OCI-LY7 (cell line): ENCODE results near the gene PRCP. TPM values are rescaled to one million over a fixed set of nuclear protein-coding genes. Genes with fewer than 3 reads are reported as not detected.

Source experiments
- BruUV-seq: library from RNA; stranded (reverse); fragments of 400-500 nt; replicated peaks from 2 replicates; lab custom pipeline; 2021; lab: Mats Ljungman, UMichigan
- CTCF ChIA-PET: fragments of 300-600 bp; sonication (Branson Sonifier 250); formaldehyde crosslinking; loops from one replicate; lab custom pipeline; 2022; ENCODE audit warnings: antibody characterized with exemption; ENCODE audit not compliant: unreplicated experiment; lab: Charles Lee
- POLR2A ChIA-PET: fragments of 300-600 bp; sonication (Branson Sonifier 250); formaldehyde crosslinking; loops from one replicate; lab custom pipeline; 2022; ENCODE audit warnings: antibody characterized with exemption; lab: Charles Lee
- DNase-seq: peaks from one replicate; pipeline ENCODE4 v3.0.0-alpha.2; 2015; ENCODE audit warnings: low spot score
- H2AFZ ChIP-seq: fragments of 200-600 bp; sonication (generic), shearing (Covaris generic); 2 replicates; pipeline ENCODE4 v1.6.1; 2014; ENCODE audit warnings: mild to moderate bottlenecking, antibody characterized with exemption, low read length, moderate library complexity
- H3K27ac ChIP-seq: fragments of 200-600 bp; sonication (generic); 2 replicates; pipeline ENCODE4 v1.5.1; 2014; ENCODE audit warnings: mixed run types, low read depth, mild to moderate bottlenecking, moderate library complexity, low read length, inconsistent platforms; ENCODE audit not compliant: poor library complexity, severe bottlenecking
- H3K36me3 ChIP-seq: fragments of 200-600 bp; sonication (generic); 2 replicates; pipeline ENCODE4 v1.6.1; 2014; ENCODE audit warnings: mild to moderate bottlenecking, antibody characterized with exemption, low read length, moderate library complexity, mixed read lengths; ENCODE audit not compliant: insufficient read depth
- H3K4me1 ChIP-seq: fragments of 200-600 bp; sonication (generic); 2 replicates; pipeline ENCODE4 v1.5.1; 2014; ENCODE audit warnings: mild to moderate bottlenecking, low read length; ENCODE audit not compliant: insufficient read depth, poor library complexity, severe bottlenecking
- H3K4me2 ChIP-seq: fragments of 200-600 bp; sonication (generic); 2 replicates; pipeline ENCODE4 v1.6.1; 2014; ENCODE audit warnings: mild to moderate bottlenecking, low read length
- H3K4me3 ChIP-seq: fragments of 200-600 bp; sonication (generic); 2 replicates; pipeline ENCODE4 v1.5.1; 2014; ENCODE audit warnings: mild to moderate bottlenecking, low read depth, low read length; ENCODE audit not compliant: poor library complexity, severe bottlenecking
- H3K79me2 ChIP-seq: fragments of 200-600 bp; sonication (generic); 2 replicates; pipeline ENCODE4 v1.6.1; 2016; ENCODE audit warnings: low read depth, mild to moderate bottlenecking, low read length, moderate library complexity, mixed read lengths; ENCODE audit not compliant: insufficient read depth
- H3K9me2 ChIP-seq: fragments of 200-600 bp; sonication (generic); 2 replicates; pipeline ENCODE4 v1.6.1; 2016; ENCODE audit warnings: mild to moderate bottlenecking, low read length, mixed read lengths; ENCODE audit not compliant: insufficient read depth
- H3K9me3 ChIP-seq: fragments of 200-600 bp; sonication (generic); 2 replicates; pipeline ENCODE4 v1.6.1; 2014; ENCODE audit warnings: mild to moderate bottlenecking, mixed run types, low read length, mixed read lengths
- H4K20me1 ChIP-seq: fragments of 200-600 bp; sonication (generic); 2 replicates; pipeline ENCODE4 v1.6.1; 2014; ENCODE audit warnings: mild to moderate bottlenecking, antibody characterized with exemption, low read length, moderate library complexity, mixed read lengths; ENCODE audit not compliant: insufficient read depth
- CTCF ChIP-seq: fragments of 200-600 bp; sonication (generic); conservative IDR thresholded peaks from 2 replicates; pipeline ENCODE4 v1.5.1; 2014; ENCODE audit warnings: mild to moderate bottlenecking, antibody characterized with exemption, low read length, moderate library complexity, mixed read lengths
- EZH2phosphoT487 ChIP-seq: fragments of 200-600 bp; sonication (generic); IDR thresholded peaks from 2 replicates; pipeline ENCODE4 v1.6.1; 2018; ENCODE audit warnings: low read depth, borderline replicate concordance, mild to moderate bottlenecking, mixed run types, antibody characterized with exemption, low read length, moderate library complexity, mixed read lengths
- intact Hi-C: fragments of 100-400 bp; cut with micrococcal nuclease; formaldehyde crosslinking; loops from one replicate; pipeline ENCODE4 v1.10.0; 2022; ENCODE audit not compliant: unreplicated experiment
- total RNA-seq, 2 experiments: library from RNA; depleted of rRNA in 1 of 2; stranded (reverse); fragments of >200 nt in 1 of 2; shearing (Covaris generic) in 1 of 2; gene quantifications; 2 replicates each; pipeline ENCODE4 v1.2.3, GENCODE V29; 2014 to 2022

PRCP gene
- total RNA-seq, 2 experiments from 2014 or later, result 6.5 to 18.3 TPM

- H2AFZ ChIP-seq, result no peak overlapping the region
- no peak overlapping the region for H3K4me3 ChIP-seq
- no peak overlapping the region for H3K4me2 ChIP-seq
- no peak for DNase-seq
- intact Hi-C loops, result no loop called here
- H4K20me1 ChIP-seq, result no peaks in the 10 kb centered on the region
- TF ChIP-seq EZH2phosphoT487, result no peak
- TF ChIP-seq CTCF, result no peak
- no peak overlapping the region for H3K27ac ChIP-seq
- ChIA-PET POLR2A (no interaction called here), CTCF (no interaction called here)
- H3K9me2 ChIP-seq, result no peaks in the 10 kb centered on the region
- H3K9me3 ChIP-seq, result no peaks in the 10 kb centered on the region
- no peaks in the 10 kb centered on the region for H3K79me2 ChIP-seq
- H3K4me1 ChIP-seq, result peaks cover 4% of the 10 kb centered on the region
- H3K36me3 ChIP-seq, result no peaks in the 10 kb centered on the region
- BruUV-seq, result no TSS peak
Measured at GRCh38 chr11:82872377-82873150, 27.7 kb downstream of the PRCP start.

GRCh38 chr11:82871646-82872045 lies 28.6 kb downstream of the PRCP start:
- no peak for TF ChIP-seq EZH2phosphoT487
- no peak for TF ChIP-seq CTCF
- no peak overlapping the region for H2AFZ ChIP-seq
- POLR2A ChIA-PET, result no interaction called here
- H3K4me2 ChIP-seq, result no peak overlapping the region
- no peaks in the 10 kb centered on the region for H3K9me3 ChIP-seq
- no peaks in the 10 kb centered on the region for H3K9me2 ChIP-seq
- CTCF ChIA-PET, result no interaction called here
- H3K27ac ChIP-seq, result no peak overlapping the region
- H3K36me3 ChIP-seq, result no peaks in the 10 kb centered on the region
- peaks cover 9% of the 10 kb centered on the region for H3K4me1 ChIP-seq
- no peak overlapping the region for H3K4me3 ChIP-seq
- no peaks in the 10 kb centered on the region for H4K20me1 ChIP-seq
- no peak for DNase-seq
- BruUV-seq, result no TSS peak
- no peaks in the 10 kb centered on the region for H3K79me2 ChIP-seq
- intact Hi-C loops, result no loop called here

- ChIA-PET CTCF (no interaction called here), POLR2A (interaction anchor here (0.7 kb wide), 2 partner anchors 33 to 51 kb away, joined by 3 to 4 read pairs; no protein-coding TSS in a partner anchor)
- H3K9me2 ChIP-seq, result no peaks in the 10 kb centered on the region
- H3K4me3 ChIP-seq, result no peak overlapping the region
- H3K27ac ChIP-seq, result no peak overlapping the region
- no peak for DNase-seq
- peaks cover 9% of the 10 kb centered on the region for H3K4me1 ChIP-seq
- H4K20me1 ChIP-seq, result no peaks in the 10 kb centered on the region
- no TSS peak for BruUV-seq
- H3K9me3 ChIP-seq, result no peaks in the 10 kb centered on the region
- no peak overlapping the region for H3K4me2 ChIP-seq
- H2AFZ ChIP-seq, result no peak overlapping the region
- H3K79me2 ChIP-seq, result no peaks in the 10 kb centered on the region
- TF ChIP-seq CTCF (no peak), EZH2phosphoT487 (no peak)
- H3K36me3 ChIP-seq, result no peaks in the 10 kb centered on the region
- intact Hi-C loops, result loop anchor here (5.0 to 10.0 kb wide), 2 partner anchors 855 to 953 kb away; no protein-coding TSS in a partner anchor
Measured at GRCh38 chr11:82869657-82870056, 30.6 kb downstream of the PRCP start.
